ENCODE data around the gene C2CD4C.

The C2CD4C gene

GRCh38 chr19:375395-376110, 33.4 kb downstream of the C2CD4C start:
- no peak overlapping the region for H3K4me2 ChIP-seq
- no peaks in the 10 kb centered on the region for H4K20me1 ChIP-seq
- H3K9ac ChIP-seq: no peak overlapping the region
- H3K4me3 ChIP-seq: no peak overlapping the region
- no peak for TF ChIP-seq Cebpa-rat (IDR thresholded peaks at IDR 0.05)
- H3K9me3 ChIP-seq: peaks cover 29% of the 10 kb centered on the region
- H3K36me3 ChIP-seq: no peaks in the 10 kb centered on the region
- H3K4me1 ChIP-seq: no peaks in the 10 kb centered on the region
- H3K27me3 ChIP-seq: no peaks in the 10 kb centered on the region
- H3K27ac ChIP-seq: no peak overlapping the region

- no peak overlapping the region for H3K4me3 ChIP-seq
- H4K20me1 ChIP-seq: no peaks in the 10 kb centered on the region
- H3K36me3 ChIP-seq: no peaks in the 10 kb centered on the region
- no peak for TF ChIP-seq Cebpa-rat (IDR thresholded peaks at IDR 0.05)
- H3K27me3 ChIP-seq: no peaks in the 10 kb centered on the region
- H3K9ac ChIP-seq: no peak overlapping the region
- H3K4me2 ChIP-seq: no peak overlapping the region
- H3K27ac ChIP-seq: no peak overlapping the region
- no peaks in the 10 kb centered on the region for H3K4me1 ChIP-seq
- H3K9me3 ChIP-seq: peaks cover 22% of the 10 kb centered on the region
Measured at GRCh38 chr19:374886-375235, 34.1 kb downstream of the C2CD4C start.

GRCh38 chr19:374183-374885, 34.6 kb downstream of the C2CD4C start:
- no peak overlapping the region for H3K4me3 ChIP-seq
- TF ChIP-seq Cebpa-rat (IDR thresholded peaks at IDR 0.05): no peak
- no peaks in the 10 kb centered on the region for H3K36me3 ChIP-seq
- no peak overlapping the region for H3K4me2 ChIP-seq
- no peaks in the 10 kb centered on the region for H3K4me1 ChIP-seq
- no peak overlapping the region for H3K9ac ChIP-seq
- no peak overlapping the region for H3K27ac ChIP-seq
- no peaks in the 10 kb centered on the region for H4K20me1 ChIP-seq
- H3K27me3 ChIP-seq: no peaks in the 10 kb centered on the region
- peaks cover 17% of the 10 kb centered on the region for H3K9me3 ChIP-seq

DNA sequence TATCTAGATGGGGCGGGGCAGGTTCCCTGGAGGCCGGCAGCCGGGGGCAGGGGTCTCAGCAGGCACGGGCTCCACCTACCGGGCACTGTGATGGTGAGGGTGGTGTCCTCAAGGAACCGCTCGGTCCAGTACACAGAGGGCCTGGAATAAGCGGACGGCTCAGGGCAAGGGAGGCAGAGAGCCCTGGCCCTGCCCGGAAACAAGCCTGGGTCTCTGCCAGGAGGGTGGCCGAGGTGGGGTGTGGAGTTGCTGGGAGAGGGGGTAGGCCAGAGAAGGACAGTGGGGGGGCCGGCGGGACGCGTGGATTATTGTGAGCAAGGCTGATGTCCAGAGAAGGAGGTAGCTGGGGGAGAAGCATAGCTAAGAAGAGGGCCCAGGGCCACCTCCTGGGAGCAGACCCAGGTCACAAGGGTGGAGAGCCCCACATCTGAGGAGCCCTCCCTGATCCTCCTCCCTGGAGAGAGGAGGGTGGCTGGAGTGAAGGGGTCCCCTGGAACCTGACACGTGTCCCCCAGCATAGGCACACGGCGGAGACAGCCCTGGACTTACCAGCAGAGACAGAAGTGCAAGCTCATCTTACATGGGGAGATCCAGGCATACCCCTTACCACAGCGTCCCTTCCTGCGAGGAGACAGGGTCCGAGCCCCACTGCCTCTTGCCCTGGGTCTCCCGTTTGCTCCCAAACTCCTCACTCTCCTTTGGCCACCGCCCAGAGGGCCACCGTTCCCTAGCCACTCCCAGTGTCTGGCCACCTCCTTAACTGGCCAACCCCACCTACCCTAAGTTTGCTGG, 35.4 kb downstream of the C2CD4C start:
- no peaks in the 10 kb centered on the region for H4K20me1 ChIP-seq
- no peak overlapping the region for H3K9ac ChIP-seq
- H3K27ac ChIP-seq: no peak overlapping the region
- H3K27me3 ChIP-seq: no peaks in the 10 kb centered on the region
- H3K4me3 ChIP-seq: no peak overlapping the region
- H3K4me1 ChIP-seq: no peaks in the 10 kb centered on the region
- TF ChIP-seq Cebpa-rat (IDR thresholded peaks at IDR 0.05): no peak
- peaks cover 10% of the 10 kb centered on the region for H3K9me3 ChIP-seq
- H3K36me3 ChIP-seq: no peaks in the 10 kb centered on the region
- H3K4me2 ChIP-seq: no peak overlapping the region

DNA sequence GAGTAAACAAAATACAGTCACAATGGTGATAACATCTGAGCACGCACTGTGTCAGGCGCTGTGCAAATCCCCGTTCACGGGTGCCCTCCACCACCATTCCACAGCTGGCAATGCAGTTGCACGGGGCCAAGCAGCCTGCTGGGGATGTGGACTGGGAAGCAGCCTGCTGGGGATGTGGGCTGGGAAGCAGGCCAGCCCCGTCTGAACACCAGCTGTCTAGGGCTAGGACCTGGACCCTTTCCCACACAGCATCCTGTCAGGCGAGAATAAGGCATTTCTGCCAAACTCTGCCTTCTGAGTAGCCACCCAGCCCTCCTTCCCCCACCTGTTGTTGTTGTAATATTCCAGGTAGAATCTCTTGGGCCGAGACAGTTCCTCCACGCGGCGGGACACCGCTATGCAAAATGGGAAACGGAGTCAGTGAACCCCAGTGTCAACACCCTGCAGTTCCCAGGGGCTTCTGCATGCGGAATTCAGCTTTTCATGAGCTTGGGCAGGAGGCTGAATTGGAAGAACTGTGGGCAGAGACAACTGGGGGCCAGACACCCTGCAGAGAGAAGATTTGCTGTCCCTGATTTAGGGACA, 36.5 kb downstream of the C2CD4C start:
- Histone ChIP-seq H3K9me3 (no peaks in the 10 kb centered on the region), H3K27ac (no peak overlapping the region), H3K4me2 (no peak overlapping the region), H3K4me1 (no peaks in the 10 kb centered on the region), H3K36me3 (no peaks in the 10 kb centered on the region), H3K27me3 (no peaks in the 10 kb centered on the region), H4K20me1 (no peaks in the 10 kb centered on the region), H3K4me3 (no peak overlapping the region), H3K9ac (no peak overlapping the region)
- TF ChIP-seq Cebpa-rat (IDR thresholded peaks at IDR 0.05): no peak

- H3K27me3 ChIP-seq: no peaks in the 10 kb centered on the region
- no peak for TF ChIP-seq Cebpa-rat (IDR thresholded peaks at IDR 0.05)
Measured at GRCh38 chr19:371501-372168, 37.3 kb downstream of the C2CD4C start.

GRCh38 chr19:370641-371330, 38.2 kb downstream of the C2CD4C start:
- no peaks in the 10 kb centered on the region for H3K36me3 ChIP-seq
- H4K20me1 ChIP-seq: no peaks in the 10 kb centered on the region
- H3K4me1 ChIP-seq: no peaks in the 10 kb centered on the region
- TF ChIP-seq Cebpa-rat (IDR thresholded peaks at IDR 0.05): no peak
- H3K27me3 ChIP-seq: no peaks in the 10 kb centered on the region
- H3K9ac ChIP-seq: no peak overlapping the region
- H3K4me3 ChIP-seq: no peak overlapping the region
- H3K27ac ChIP-seq: no peak overlapping the region
- H3K4me2 ChIP-seq: no peak overlapping the region
- peaks cover 5% of the 10 kb centered on the region; the same call in 1 of the 2 replicates for H3K9me3 ChIP-seq

More at GRCh38 chr19:371501-372168, 37.3 kb downstream of the C2CD4C start:
- Histone ChIP-seq H3K4me1 (no peaks in the 10 kb centered on the region), H3K9me3 (peaks cover 5% of the 10 kb centered on the region; the same call in 1 of the 2 replicates), H3K36me3 (no peaks in the 10 kb centered on the region), H3K9ac (no peak overlapping the region), H3K4me3 (no peak overlapping the region), H3K4me2 (no peak overlapping the region), H3K27ac (no peak overlapping the region), H4K20me1 (no peaks in the 10 kb centered on the region)

DNA sequence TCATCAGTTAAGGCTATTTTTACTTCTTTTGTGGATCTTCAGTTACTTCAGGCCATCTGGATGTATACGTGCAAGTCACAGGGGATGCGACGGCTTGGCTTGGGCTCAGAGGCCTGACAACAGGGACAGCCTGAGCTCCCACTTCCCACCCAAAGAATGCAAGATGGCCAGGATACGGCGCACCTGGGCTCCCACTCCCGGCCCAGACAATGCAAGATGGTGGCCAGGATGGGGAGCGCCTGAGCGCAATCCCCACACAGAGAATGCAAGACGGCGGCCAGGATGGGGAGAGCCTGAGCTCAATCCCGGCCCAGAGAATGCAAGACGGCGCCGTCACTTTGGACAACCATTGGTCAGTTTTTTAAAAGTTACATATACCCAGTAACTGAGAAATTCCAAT, 39.1 kb downstream of the C2CD4C start:
- H3K4me1 ChIP-seq: no peaks in the 10 kb centered on the region
- no peak overlapping the region for H3K4me2 ChIP-seq
- no peaks in the 10 kb centered on the region for H3K36me3 ChIP-seq
- H3K27ac ChIP-seq: no peak overlapping the region
- TF ChIP-seq Cebpa-rat (IDR thresholded peaks at IDR 0.05): no peak
- H3K9me3 ChIP-seq: peaks cover 5% of the 10 kb centered on the region; the same call in 1 of the 2 replicates
- no peaks in the 10 kb centered on the region for H4K20me1 ChIP-seq
- H3K27me3 ChIP-seq: no peaks in the 10 kb centered on the region
- H3K4me3 ChIP-seq: no peak overlapping the region
- no peak overlapping the region for H3K9ac ChIP-seq

DNA sequence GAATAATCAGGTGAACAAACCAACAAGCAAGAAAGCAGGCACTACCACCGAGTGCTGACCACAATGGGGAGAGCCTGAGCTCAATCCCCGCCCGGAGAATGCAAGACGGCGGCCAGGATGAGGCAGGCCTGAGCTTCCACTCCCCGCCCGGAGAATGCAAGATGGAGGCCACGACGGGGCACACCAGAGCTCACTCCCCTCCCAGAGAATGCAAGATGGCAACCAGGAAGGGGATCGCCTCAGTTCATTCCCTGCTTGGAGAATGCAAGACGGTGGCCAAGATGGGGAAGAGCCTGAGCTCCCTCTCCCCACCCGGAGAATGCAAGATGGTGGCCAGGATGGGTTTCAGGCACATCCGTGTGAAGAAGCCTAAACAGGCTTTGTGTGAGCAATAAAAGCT, 39.7 kb downstream of the C2CD4C start:
- H4K20me1 ChIP-seq: no peaks in the 10 kb centered on the region
- no peak overlapping the region for H3K4me2 ChIP-seq
- no peak overlapping the region for H3K4me3 ChIP-seq
- no peak overlapping the region for H3K27ac ChIP-seq
- no peaks in the 10 kb centered on the region for H3K4me1 ChIP-seq
- peaks cover 5% of the 10 kb centered on the region; the same call in 1 of the 2 replicates for H3K9me3 ChIP-seq
- H3K36me3 ChIP-seq: no peaks in the 10 kb centered on the region
- no peak overlapping the region for H3K9ac ChIP-seq
- no peak for TF ChIP-seq Cebpa-rat (IDR thresholded peaks at IDR 0.05)
- H3K27me3 ChIP-seq: no peaks in the 10 kb centered on the region

Data from BLaER1 (cell line).